GM12878 (cell line): Measurements from ENCODE around the gene HMGXB4.

Experiments used
- NFYB ChIP-seq: IDR thresholded peaks from 2 replicates; pipeline ENCODE4 v1.6.1; 2011; ENCODE audit warnings: low read depth, mild to moderate bottlenecking, low read length, improper control_type of control experiment, moderate library complexity; ENCODE audit not compliant: insufficient read depth
- RAD21 ChIP-seq: IDR thresholded peaks from 2 replicates; pipeline ENCODE4 v1.6.1; 2011; ENCODE audit warnings: mild to moderate bottlenecking, low read depth, low read length, moderate library complexity; ENCODE audit not compliant: insufficient read depth
- RBBP5 ChIP-seq: fragments of 200-600 bp; sonication (generic); conservative IDR thresholded peaks from 2 replicates; pipeline ENCODE4 v1.6.1; 2016
- SMAD1 ChIP-seq: fragments of 450-650 bp; IDR thresholded peaks from 2 replicates; pipeline ENCODE4 v1.6.1; 2018; ENCODE audit warnings: mild to moderate bottlenecking, low read depth; ENCODE audit not compliant: partially characterized antibody
- TF ChIP-seq, protein P1 (sequence below), 3 experiments: IDR thresholded peaks in 2 of 3; conservative IDR thresholded peaks in 1 of 3; 2 replicates each; pipeline ENCODE4 v1.5.1; 2011; ENCODE audit warnings: low read depth in 3 of 3, low read length in 3 of 3, mild to moderate bottlenecking in 3 of 3, control low read depth in 2 of 3, moderate library complexity in 2 of 3, inconsistent platforms in 1 of 3, mixed read lengths in 1 of 3; ENCODE audit not compliant: control insufficient read depth in 2 of 3, insufficient read depth in 1 of 3; ENCODE audit errors: extremely low read depth in 1 of 3

DNA sequence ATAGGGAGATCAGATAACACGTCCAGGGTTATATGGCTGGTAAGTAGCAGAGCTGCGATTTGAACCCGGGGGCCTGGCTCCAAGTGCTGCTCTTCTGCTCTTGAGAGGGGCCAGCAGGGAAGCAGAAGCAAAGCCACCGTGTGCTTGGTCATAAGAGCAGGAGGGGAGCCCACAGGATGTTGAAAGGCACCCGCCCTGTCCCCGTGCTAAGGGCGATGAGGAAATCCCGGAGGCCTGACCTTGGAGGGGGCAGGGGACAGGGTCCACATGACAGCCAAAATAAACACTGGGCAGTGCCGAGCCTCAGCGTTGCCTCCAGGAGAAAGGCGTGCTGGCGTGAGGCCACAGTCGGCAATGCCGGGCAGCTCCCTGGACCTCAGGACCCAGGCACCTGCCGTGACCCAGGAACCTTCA lies 71.2 kb downstream of the HMGXB4 start:
- TF ChIP-seq SMAD1: no peak
- TF ChIP-seq RBBP5: no peak
- no peak for TF ChIP-seq NFYB
- no peak for TF ChIP-seq RAD21
- TF ChIP-seq, protein P1, sequence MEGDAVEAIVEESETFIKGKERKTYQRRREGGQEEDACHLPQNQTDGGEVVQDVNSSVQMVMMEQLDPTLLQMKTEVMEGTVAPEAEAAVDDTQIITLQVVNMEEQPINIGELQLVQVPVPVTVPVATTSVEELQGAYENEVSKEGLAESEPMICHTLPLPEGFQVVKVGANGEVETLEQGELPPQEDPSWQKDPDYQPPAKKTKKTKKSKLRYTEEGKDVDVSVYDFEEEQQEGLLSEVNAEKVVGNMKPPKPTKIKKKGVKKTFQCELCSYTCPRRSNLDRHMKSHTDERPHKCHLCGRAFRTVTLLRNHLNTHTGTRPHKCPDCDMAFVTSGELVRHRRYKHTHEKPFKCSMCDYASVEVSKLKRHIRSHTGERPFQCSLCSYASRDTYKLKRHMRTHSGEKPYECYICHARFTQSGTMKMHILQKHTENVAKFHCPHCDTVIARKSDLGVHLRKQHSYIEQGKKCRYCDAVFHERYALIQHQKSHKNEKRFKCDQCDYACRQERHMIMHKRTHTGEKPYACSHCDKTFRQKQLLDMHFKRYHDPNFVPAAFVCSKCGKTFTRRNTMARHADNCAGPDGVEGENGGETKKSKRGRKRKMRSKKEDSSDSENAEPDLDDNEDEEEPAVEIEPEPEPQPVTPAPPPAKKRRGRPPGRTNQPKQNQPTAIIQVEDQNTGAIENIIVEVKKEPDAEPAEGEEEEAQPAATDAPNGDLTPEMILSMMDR (IDR thresholded peaks at IDR 0.05 in 2 of 3, conservative IDR thresholded peaks at IDR 0.05 in 1 of 3; ENCODE audit: control insufficient read depth in 2 of 3, extremely low read depth in 1 of 3, insufficient read depth in 1 of 3, low read depth in 3 of 3, low read length in 3 of 3): no peak
